ENCODE data around the gene SRP68. TPM values are rescaled to one million over a fixed set of nuclear protein-coding genes. Genes with fewer than 3 reads are reported as not detected.

Gene SRP68
- polyA plus RNA-seq, 2 of the 4 experiments (the other 2 are of a cell fraction): 121 to 139 TPM

GRCh38 chr17:75991396-75991795, 80.9 kb downstream of the SRP68 start:
- Histone ChIP-seq H3K9me3 (no peaks in the 10 kb centered on the region), H3K27ac (no peak overlapping the region), H3K4me2 (no peak overlapping the region), H3K4me3 (no peak overlapping the region), H3K4me1 (no peaks in the 10 kb centered on the region)
- 83% methylated on average over 9 of the region's 9 CpGs for WGBS (ENCODE audit: missing lambda C conversion rate)
- DNase-seq (ENCODE audit: low read depth in 1 of 2, low spot score in 1 of 2) (no peak), ATAC-seq (0 out of 6 replicates have a peak, but pooled peaks of 1 of the 2 experiments have one; percentile 23), FAIRE-seq (no peak)
- POLR2A ChIA-PET: no interaction called here
- TF ChIP-seq E2F6 (IDR thresholded peaks at IDR 0.05; ENCODE audit: borderline replicate concordance, low read depth): no peak
- TF ChIP-seq MAZ (IDR thresholded peaks at IDR 0.05; ENCODE audit: borderline replicate concordance, low read depth, low read length): no peak
- CTCF ChIA-PET: interaction anchor here (0.6 to 24.2 kb wide), 6 partner anchors 9 to 42 kb away, joined by 3 to 408 read pairs (median 9); partner anchors contain the start of genes ACOX1, CDK3 and TEN1

Small RNA genes lying within 50 kb of the gene (small RNA-seq; reads per million reads assigned to genes)
- gene MIR6868: 0 to 8.4 (median 0) reads per million in 6 experiments

Other genes with a start within 250 kb of the SRP68 start
- 0.97 and 1.6 TPM in 2 replicates for gene UNC13D, start 228.1 kb downstream of the SRP68 start, polyA plus RNA-seq (2011; rRNA removed)
- 3.5 to 4.5 TPM (median 4.3 TPM) in 3 replicates for gene UNC13D, start 228.1 kb downstream of the SRP68 start, polyA plus RNA-seq (2017; fragmentation: RNase III; extraction: RNeasy Plus Mini Kit Qiagen cat#74134 plus additional on column Dnase treatment)
- gene WBP2, start 217.2 kb downstream of the SRP68 start, polyA plus RNA-seq (2011; rRNA removed): 35.6 and 39.7 TPM in 2 replicates
- gene WBP2, start 217.2 kb downstream of the SRP68 start, polyA plus RNA-seq (2017; fragmentation: RNase III; extraction: RNeasy Plus Mini Kit Qiagen cat#74134 plus additional on column Dnase treatment): 111 to 131 TPM (median 116 TPM) in 3 replicates
- gene TRIM47, start 193.9 kb downstream of the SRP68 start, polyA plus RNA-seq (2011; rRNA removed): 19.6 and 26.7 TPM in 2 replicates
- gene TRIM47, start 193.9 kb downstream of the SRP68 start, polyA plus RNA-seq (2017; fragmentation: RNase III; extraction: RNeasy Plus Mini Kit Qiagen cat#74134 plus additional on column Dnase treatment): 45.3 to 54.7 TPM (median 46.6 TPM) in 3 replicates
- gene TRIM65, start 175.6 kb downstream of the SRP68 start, polyA plus RNA-seq (2011; rRNA removed): 13.5 and 17.4 TPM in 2 replicates
- 26.2 to 30.2 TPM (median 30.1 TPM) in 3 replicates for gene TRIM65, start 175.6 kb downstream of the SRP68 start, polyA plus RNA-seq (2017; fragmentation: RNase III; extraction: RNeasy Plus Mini Kit Qiagen cat#74134 plus additional on column Dnase treatment)
- 43.4 and 53.5 TPM in 2 replicates for gene MRPL38, start 167.6 kb downstream of the SRP68 start, polyA plus RNA-seq (2011; rRNA removed)
- gene MRPL38, start 167.6 kb downstream of the SRP68 start, polyA plus RNA-seq (2017; fragmentation: RNase III; extraction: RNeasy Plus Mini Kit Qiagen cat#74134 plus additional on column Dnase treatment): 102 to 105 TPM (median 104 TPM) in 3 replicates
- gene FBF1, start 131.5 kb downstream of the SRP68 start, polyA plus RNA-seq (2011; rRNA removed): 7.9 and 8.5 TPM in 2 replicates
- 14.6 to 17.8 TPM (median 17.3 TPM) in 3 replicates for gene FBF1, start 131.5 kb downstream of the SRP68 start, polyA plus RNA-seq (2017; fragmentation: RNase III; extraction: RNeasy Plus Mini Kit Qiagen cat#74134 plus additional on column Dnase treatment)
- gene ACOX1, start 93.4 kb downstream of the SRP68 start, polyA plus RNA-seq (2011; rRNA removed): 31.1 and 34.3 TPM in 2 replicates
- gene ACOX1, start 93.4 kb downstream of the SRP68 start, polyA plus RNA-seq (2017; fragmentation: RNase III; extraction: RNeasy Plus Mini Kit Qiagen cat#74134 plus additional on column Dnase treatment): 16.0 to 17.9 TPM (median 17.2 TPM) in 3 replicates
- gene TEN1, start 93.3 kb downstream of the SRP68 start, polyA plus RNA-seq (2011; rRNA removed): 11.8 TPM in 2 replicates
- 15.7 to 16.7 TPM (median 15.9 TPM) in 3 replicates for gene TEN1, start 93.3 kb downstream of the SRP68 start, polyA plus RNA-seq (2017; fragmentation: RNase III; extraction: RNeasy Plus Mini Kit Qiagen cat#74134 plus additional on column Dnase treatment)
- gene CDK3, start 71.7 kb downstream of the SRP68 start, polyA plus RNA-seq (2011; rRNA removed): 5.5 and 8.6 TPM in 2 replicates
- 4.7 to 5.2 TPM (median 5.1 TPM) in 3 replicates for gene CDK3, start 71.7 kb downstream of the SRP68 start, polyA plus RNA-seq (2017; fragmentation: RNase III; extraction: RNeasy Plus Mini Kit Qiagen cat#74134 plus additional on column Dnase treatment)
- gene EVPL, start 45.2 kb downstream of the SRP68 start, polyA plus RNA-seq (2011; rRNA removed): 4.0 and 4.1 TPM in 2 replicates
- gene EVPL, start 45.2 kb downstream of the SRP68 start, polyA plus RNA-seq (2017; fragmentation: RNase III; extraction: RNeasy Plus Mini Kit Qiagen cat#74134 plus additional on column Dnase treatment): 11.2 to 14.6 TPM (median 13.9 TPM) in 3 replicates
- gene GALR2, start 2.3 kb upstream of the SRP68 start, polyA plus RNA-seq (2011; rRNA removed): 0.32 and 0.38 TPM in 2 replicates
- gene GALR2, start 2.3 kb upstream of the SRP68 start, polyA plus RNA-seq (2017; fragmentation: RNase III; extraction: RNeasy Plus Mini Kit Qiagen cat#74134 plus additional on column Dnase treatment): 0.44 to 0.60 TPM (median 0.59 TPM) in 3 replicates
- gene ZACN, start 6.7 kb upstream of the SRP68 start, polyA plus RNA-seq (2011; rRNA removed): 0.12 TPM in 1 of 2 replicates, not detected in the other
- 0.20 to 0.30 TPM (median 0.21 TPM) in 3 replicates for gene ZACN, start 6.7 kb upstream of the SRP68 start, polyA plus RNA-seq (2017; fragmentation: RNase III; extraction: RNeasy Plus Mini Kit Qiagen cat#74134 plus additional on column Dnase treatment)
- 64.5 and 76.4 TPM in 2 replicates for gene EXOC7, start 31.3 kb upstream of the SRP68 start, polyA plus RNA-seq (2011; rRNA removed)
- 63.0 to 72.3 TPM (median 71.0 TPM) in 3 replicates for gene EXOC7, start 31.3 kb upstream of the SRP68 start, polyA plus RNA-seq (2017; fragmentation: RNase III; extraction: RNeasy Plus Mini Kit Qiagen cat#74134 plus additional on column Dnase treatment)
- 0.09 TPM in 2 replicates for gene FOXJ1, start 68.7 kb upstream of the SRP68 start, polyA plus RNA-seq (2011; rRNA removed)
- 0.21 to 0.50 TPM (median 0.40 TPM) in 3 replicates for gene FOXJ1, start 68.7 kb upstream of the SRP68 start, polyA plus RNA-seq (2017; fragmentation: RNase III; extraction: RNeasy Plus Mini Kit Qiagen cat#74134 plus additional on column Dnase treatment)
- 7.2 and 8.2 TPM in 2 replicates for gene RNF157, start 168.0 kb upstream of the SRP68 start, polyA plus RNA-seq (2011; rRNA removed)
- 6.6 to 8.5 TPM (median 8.1 TPM) in 3 replicates for gene RNF157, start 168.0 kb upstream of the SRP68 start, polyA plus RNA-seq (2017; fragmentation: RNase III; extraction: RNeasy Plus Mini Kit Qiagen cat#74134 plus additional on column Dnase treatment)
- gene UBALD2, start 192.8 kb upstream of the SRP68 start, polyA plus RNA-seq (2011; rRNA removed): 13.8 and 21.5 TPM in 2 replicates
- gene UBALD2, start 192.8 kb upstream of the SRP68 start, polyA plus RNA-seq (2017; fragmentation: RNase III; extraction: RNeasy Plus Mini Kit Qiagen cat#74134 plus additional on column Dnase treatment): 11.4 to 12.9 TPM (median 12.8 TPM) in 3 replicates
- gene QRICH2, start 235.8 kb upstream of the SRP68 start, polyA plus RNA-seq (2011; rRNA removed): 0.57 and 0.86 TPM in 2 replicates
- gene QRICH2, start 235.8 kb upstream of the SRP68 start, polyA plus RNA-seq (2017; fragmentation: RNase III; extraction: RNeasy Plus Mini Kit Qiagen cat#74134 plus additional on column Dnase treatment): 0.88 to 1.7 TPM (median 1.0 TPM) in 3 replicates

All from A549 (cell line).